ENCODE measurements around the gene CBLB. TPM values are rescaled to one million over a fixed set of nuclear protein-coding genes. Genes with fewer than 3 reads are reported as not detected.

Gene CBLB
- total and polyA plus RNA-seq, 3 experiments from 2014 or later = 67.7 to 113 (median 112) TPM

- Mint-ChIP-seq H3K9me3 (no peaks in the 10 kb centered on the region), H3K27ac (peak overlapping the region in 6 of 8 donors; percentile 28 to 90 (median 72)), H3K4me3 (peak overlapping the region in 6 of 7 donors; percentile 7 to 59 (median 46)), H3K4me1 (peaks cover 74 to 94% (median 93%) of the 10 kb centered on the region in 3 donors), H3K27me3 (no peaks in the 10 kb centered on the region), H3K36me3 (peaks cover 11 to 43% (median 20%) of the 10 kb centered on the region in 3 donors)
- POLR2A ChIA-PET = interaction anchor here (1.2 kb wide), 1 partner anchor 67 kb away, joined by 3 read pairs; no protein-coding TSS in a partner anchor
- DNase-seq = peak in 2 of 5 donors; percentile 21 to 22
- peaks cover 51% of the 10 kb centered on the region for H3K4me1 ChIP-seq (ENCODE audit: insufficient read depth, low read length)
- H3K36me3 ChIP-seq (ENCODE audit: insufficient read depth, low read length) = no peaks in the 10 kb centered on the region
- no peaks in the 10 kb centered on the region for H3K27me3 ChIP-seq (ENCODE audit: insufficient read depth, low read length, poor library complexity, severe bottlenecking)
- CTCF ChIA-PET = no interaction called here
- no peak overlapping the region for H3K4me3 ChIP-seq (ENCODE audit: low read length)
- H3K27ac ChIP-seq (ENCODE audit: low read depth, low read length) = no peak overlapping the region
- no peaks in the 10 kb centered on the region for H3K9me3 ChIP-seq (ENCODE audit: low read length)
These were observed 67.4 kb downstream of the CBLB start for GRCh38 chr3:105801397-105801796.

- no peak overlapping the region for H3K4me3 ChIP-seq (ENCODE audit: low read length)
- Mint-ChIP-seq H3K36me3 (peaks cover 15 to 41% (median 25%) of the 10 kb centered on the region in 3 donors), H3K4me3 (peak overlapping the region in 5 of 7 donors; percentile 5 to 49 (median 36)), H3K27me3 (no peaks in the 10 kb centered on the region), H3K9me3 (no peaks in the 10 kb centered on the region), H3K4me1 (peaks cover 71 to 92% (median 92%) of the 10 kb centered on the region in 3 donors), H3K27ac (peak overlapping the region in 7 of 8 donors; percentile 36 to 84 (median 53))
- H3K9me3 ChIP-seq (ENCODE audit: low read length) = no peaks in the 10 kb centered on the region
- ChIA-PET CTCF (no interaction called here), POLR2A (interaction anchor here (0.9 kb wide), 1 partner anchor 47 kb away, joined by 3 read pairs; no protein-coding TSS in a partner anchor)
- H3K27me3 ChIP-seq (ENCODE audit: insufficient read depth, low read length, poor library complexity, severe bottlenecking) = no peaks in the 10 kb centered on the region
- H3K27ac ChIP-seq (ENCODE audit: low read depth, low read length) = no peak overlapping the region
- DNase-seq = no peak
- peaks cover 41% of the 10 kb centered on the region for H3K4me1 ChIP-seq (ENCODE audit: insufficient read depth, low read length)
- no peaks in the 10 kb centered on the region for H3K36me3 ChIP-seq (ENCODE audit: insufficient read depth, low read length)
These were observed 68.5 kb downstream of the CBLB start for GRCh38 chr3:105800320-105800719.

- peaks cover 15 to 39% (median 20%) of the 10 kb centered on the region in 3 donors for H3K36me3 Mint-ChIP-seq
- no peak for DNase-seq
- no peaks in the 10 kb centered on the region for H3K36me3 ChIP-seq (ENCODE audit: insufficient read depth, low read length)
- H3K27me3 ChIP-seq (ENCODE audit: insufficient read depth, low read length, poor library complexity, severe bottlenecking) = no peaks in the 10 kb centered on the region
- H3K9me3 Mint-ChIP-seq = no peaks in the 10 kb centered on the region
- peaks cover 45% of the 10 kb centered on the region for H3K4me1 ChIP-seq (ENCODE audit: insufficient read depth, low read length)
- no peak overlapping the region for H3K4me3 ChIP-seq (ENCODE audit: low read length)
- ChIA-PET CTCF (no interaction called here), POLR2A (no interaction called here)
- H3K27me3 Mint-ChIP-seq = no peaks in the 10 kb centered on the region
- H3K9me3 ChIP-seq (ENCODE audit: low read length) = no peaks in the 10 kb centered on the region
- H3K4me3 Mint-ChIP-seq = peak overlapping the region in 4 of 7 donors; percentile 2 to 73 (median 41)
- H3K27ac Mint-ChIP-seq = peak overlapping the region in 7 of 8 donors; percentile 45 to 72 (median 64)
- H3K4me1 Mint-ChIP-seq = peaks cover 77 to 95% (median 95%) of the 10 kb centered on the region in 3 donors
- H3K27ac ChIP-seq (ENCODE audit: low read depth, low read length) = no peak overlapping the region
These were observed 69.5 kb downstream of the CBLB start for GRCh38 chr3:105799286-105799685.

GRCh38 chr3:105798381-105798934 is 70.4 kb downstream of the CBLB start:
- H3K36me3 ChIP-seq (ENCODE audit: insufficient read depth, low read length) = no peaks in the 10 kb centered on the region
- no peaks in the 10 kb centered on the region for H3K9me3 Mint-ChIP-seq
- H3K27ac Mint-ChIP-seq = peak overlapping the region in 7 of 8 donors; percentile 4 to 72 (median 64)
- no peaks in the 10 kb centered on the region for H3K27me3 Mint-ChIP-seq
- H3K4me3 Mint-ChIP-seq = peak overlapping the region in 6 of 7 donors; percentile 9 to 73 (median 34)
- no peak overlapping the region for H3K4me3 ChIP-seq (ENCODE audit: low read length)
- ChIA-PET CTCF (no interaction called here), POLR2A (no interaction called here)
- H3K27me3 ChIP-seq (ENCODE audit: insufficient read depth, low read length, poor library complexity, severe bottlenecking) = no peaks in the 10 kb centered on the region
- no peak overlapping the region for H3K27ac ChIP-seq (ENCODE audit: low read depth, low read length)
- peak in 2 of 5 donors; percentile 11 to 14 for DNase-seq
- no peaks in the 10 kb centered on the region for H3K9me3 ChIP-seq (ENCODE audit: low read length)
- peaks cover 45% of the 10 kb centered on the region for H3K4me1 ChIP-seq (ENCODE audit: insufficient read depth, low read length)
- peaks cover 83 to 98% (median 97%) of the 10 kb centered on the region in 3 donors for H3K4me1 Mint-ChIP-seq
- peaks cover 15 to 36% (median 20%) of the 10 kb centered on the region in 3 donors for H3K36me3 Mint-ChIP-seq

GRCh38 chr3:105793040-105793439 is 75.8 kb downstream of the CBLB start:
- Mint-ChIP-seq H3K36me3 (peaks cover 14 to 34% (median 15%) of the 10 kb centered on the region in 3 donors), H3K27ac (peak overlapping the region; percentile 24 to 83 (median 60)), H3K4me3 (peak overlapping the region; percentile 25 to 81 (median 49)), H3K4me1 (peaks cover 80 to 92% (median 80%) of the 10 kb centered on the region in 3 donors), H3K9me3 (no peaks in the 10 kb centered on the region), H3K27me3 (no peaks in the 10 kb centered on the region)
- Histone ChIP-seq H3K4me1 (ENCODE audit: insufficient read depth, low read length) (peaks cover 30% of the 10 kb centered on the region), H3K27ac (ENCODE audit: low read depth, low read length) (no peak overlapping the region), H3K27me3 (ENCODE audit: insufficient read depth, low read length, poor library complexity, severe bottlenecking) (no peaks in the 10 kb centered on the region), H3K36me3 (ENCODE audit: insufficient read depth, low read length) (no peaks in the 10 kb centered on the region), H3K4me3 (ENCODE audit: low read length) (no peak overlapping the region), H3K9me3 (ENCODE audit: low read length) (no peaks in the 10 kb centered on the region)
- ChIA-PET CTCF (no interaction called here), POLR2A (no interaction called here)
- DNase-seq = no peak

GRCh38 chr3:105791919-105792786 is 76.7 kb downstream of the CBLB start:
- ChIA-PET POLR2A (no interaction called here), CTCF (no interaction called here)
- peaks cover 12 to 34% (median 15%) of the 10 kb centered on the region in 3 donors for H3K36me3 Mint-ChIP-seq
- no peaks in the 10 kb centered on the region for H3K27me3 Mint-ChIP-seq
- peak overlapping the region in 6 of 7 donors; percentile 25 to 81 (median 36) for H3K4me3 Mint-ChIP-seq
- no peak for DNase-seq
- no peaks in the 10 kb centered on the region for H3K36me3 ChIP-seq (ENCODE audit: insufficient read depth, low read length)
- H3K9me3 Mint-ChIP-seq = no peaks in the 10 kb centered on the region
- H3K27ac Mint-ChIP-seq = peak overlapping the region in 6 of 8 donors; percentile 15 to 83 (median 63)
- no peaks in the 10 kb centered on the region for H3K27me3 ChIP-seq (ENCODE audit: insufficient read depth, low read length, poor library complexity, severe bottlenecking)
- peaks cover 33% of the 10 kb centered on the region for H3K4me1 ChIP-seq (ENCODE audit: insufficient read depth, low read length)
- no peak overlapping the region for H3K27ac ChIP-seq (ENCODE audit: low read depth, low read length)
- peaks cover 80 to 92% (median 80%) of the 10 kb centered on the region in 3 donors for H3K4me1 Mint-ChIP-seq
- no peaks in the 10 kb centered on the region for H3K9me3 ChIP-seq (ENCODE audit: low read length)
- no peak overlapping the region for H3K4me3 ChIP-seq (ENCODE audit: low read length)

GRCh38 chr3:105791131-105791530 is 77.7 kb downstream of the CBLB start:
- H3K4me3 Mint-ChIP-seq = peak overlapping the region in 4 of 7 donors; percentile 7 to 82 (median 38)
- Histone ChIP-seq H3K27ac (ENCODE audit: low read depth, low read length) (no peak overlapping the region), H3K4me1 (ENCODE audit: insufficient read depth, low read length) (peaks cover 43% of the 10 kb centered on the region), H3K4me3 (ENCODE audit: low read length) (no peak overlapping the region), H3K9me3 (ENCODE audit: low read length) (no peaks in the 10 kb centered on the region), H3K36me3 (ENCODE audit: insufficient read depth, low read length) (no peaks in the 10 kb centered on the region), H3K27me3 (ENCODE audit: insufficient read depth, low read length, poor library complexity, severe bottlenecking) (no peaks in the 10 kb centered on the region)
- H3K36me3 Mint-ChIP-seq = peaks cover 9 to 28% (median 9%) of the 10 kb centered on the region in 3 donors
- H3K4me1 Mint-ChIP-seq = peaks cover 80 to 92% (median 80%) of the 10 kb centered on the region in 3 donors
- no peaks in the 10 kb centered on the region for H3K27me3 Mint-ChIP-seq
- no peak for DNase-seq
- ChIA-PET CTCF (no interaction called here), POLR2A (no interaction called here)
- peak overlapping the region in 6 of 8 donors; percentile 15 to 72 (median 54) for H3K27ac Mint-ChIP-seq
- H3K9me3 Mint-ChIP-seq = no peaks in the 10 kb centered on the region

- Mint-ChIP-seq H3K27me3 (no peaks in the 10 kb centered on the region), H3K9me3 (no peaks in the 10 kb centered on the region), H3K4me1 (peaks cover 81 to 93% (median 83%) of the 10 kb centered on the region in 3 donors), H3K36me3 (peaks cover 6 to 27% (median 8%) of the 10 kb centered on the region in 3 donors), H3K4me3 (peak overlapping the region in 6 of 7 donors; percentile 9 to 82 (median 30)), H3K27ac (peak overlapping the region in 7 of 8 donors; percentile 43 to 72 (median 53))
- Histone ChIP-seq H3K27ac (ENCODE audit: low read depth, low read length) (no peak overlapping the region), H3K9me3 (ENCODE audit: low read length) (no peaks in the 10 kb centered on the region), H3K4me1 (ENCODE audit: insufficient read depth, low read length) (peaks cover 49% of the 10 kb centered on the region), H3K4me3 (ENCODE audit: low read length) (no peak overlapping the region), H3K27me3 (ENCODE audit: insufficient read depth, low read length, poor library complexity, severe bottlenecking) (no peaks in the 10 kb centered on the region), H3K36me3 (ENCODE audit: insufficient read depth, low read length) (no peaks in the 10 kb centered on the region)
- ChIA-PET POLR2A (no interaction called here), CTCF (no interaction called here)
- DNase-seq = no peak
These were observed 78.3 kb downstream of the CBLB start for GRCh38 chr3:105790534-105790933.
